Hepatocyte (in vitro differentiated cells): ENCODE data around the gene TSHZ1.

Experiments used
- CTCF ChIP-seq: fragments of 200-600 bp; sonication (generic); IDR thresholded peaks from 2 replicates; pipeline ENCODE4 v1.5.1; 2016; ENCODE audit warnings: antibody characterized with exemption, mild to moderate bottlenecking; ENCODE audit not compliant: poor library complexity
- EZH2 ChIP-seq: fragments of 200-600 bp; sonication (generic); IDR thresholded peaks from 2 replicates; pipeline ENCODE4 v1.6.1; 2016; ENCODE audit warnings: antibody characterized with exemption, mild to moderate bottlenecking, borderline replicate concordance
- EZH2phosphoT487 ChIP-seq: fragments of 200-600 bp; sonication (generic); IDR thresholded peaks from one replicate; pipeline ENCODE4 v1.6.1; 2018; ENCODE audit warnings: antibody characterized with exemption, mild to moderate bottlenecking, low read depth, moderate library complexity; ENCODE audit not compliant: unreplicated experiment, severe bottlenecking

DNA sequence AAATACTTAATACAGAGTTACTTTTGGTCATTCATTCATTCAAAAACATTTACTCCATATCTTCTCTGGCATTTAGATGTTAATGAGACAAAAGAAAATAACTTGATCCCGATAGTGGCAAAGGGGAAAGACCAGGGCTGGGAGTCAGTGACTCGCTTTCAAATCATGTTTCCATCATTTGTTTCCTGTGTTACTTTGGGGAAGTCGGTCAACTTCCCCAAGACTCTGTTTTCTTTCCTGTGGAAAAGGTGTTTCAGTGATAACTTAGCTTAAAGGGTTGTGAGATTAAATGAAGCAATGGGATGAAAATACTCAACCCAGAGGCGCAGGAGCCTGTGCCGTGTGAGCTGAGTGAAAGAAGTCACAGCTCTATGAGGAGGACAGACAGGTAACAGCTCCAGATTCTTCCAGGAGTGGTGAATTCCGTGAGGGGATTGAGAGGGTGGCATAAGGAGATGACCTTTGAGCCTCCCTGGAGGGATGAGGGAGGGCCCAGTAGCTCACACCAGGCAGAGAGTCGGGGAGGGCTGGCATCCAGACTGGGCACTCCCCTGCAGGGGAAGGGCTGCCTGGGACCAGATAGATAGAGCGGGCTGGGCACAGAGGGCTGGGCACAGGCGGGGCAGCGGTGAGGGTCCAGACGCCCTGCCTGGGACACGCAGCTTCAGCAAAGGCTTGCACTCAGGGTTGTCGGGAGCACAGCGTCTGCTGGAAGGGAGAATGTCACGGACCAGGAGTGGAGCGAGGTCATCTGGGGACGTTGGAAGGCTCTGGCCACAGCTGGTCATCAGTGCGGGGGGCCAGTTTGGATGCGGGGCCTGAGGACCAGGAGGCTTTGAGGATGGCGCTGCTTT is 70.1 kb downstream of the TSHZ1 start:
- no peak for TF ChIP-seq CTCF
- no peak for TF ChIP-seq EZH2
- TF ChIP-seq EZH2phosphoT487: no peak
